ENCODE data around the gene UGDH.

The UGDH gene

GRCh38 chr4:39495446-39496213, 31.6 kb downstream of the UGDH start:
- TF ChIP-seq EZH2phosphoT487 (IDR thresholded peaks at IDR 0.05; ENCODE audit: borderline replicate concordance) (no peak), CTCF (conservative IDR thresholded peaks at IDR 0.05; ENCODE audit: low read length) (no peak)
- Histone ChIP-seq H3K4me2 (ENCODE audit: low read depth, low read length, poor library complexity, severe bottlenecking) (no peak overlapping the region), H3K4me1 (ENCODE audit: insufficient read depth, low read length, poor library complexity, severe bottlenecking) (no peaks in the 10 kb centered on the region), H2AFZ (ENCODE audit: low read length) (no peak overlapping the region), H3K9me3 (ENCODE audit: insufficient read depth, low read depth, low read length) (no peaks in the 10 kb centered on the region), H3F3A (ENCODE audit: low read depth) (no peaks in the 10 kb centered on the region), H3K36me3 (ENCODE audit: insufficient read depth, low read length) (peaks cover 17% of the 10 kb centered on the region; the same call in 1 of the 2 replicates), H3K4me3 (ENCODE audit: low read length, poor library complexity, severe bottlenecking) (no peak overlapping the region), H3K9me2 (replicated peaks; ENCODE audit: low read depth, low read length) (no peaks in the 10 kb centered on the region), H4K20me1 (ENCODE audit: insufficient read depth, low read length, poor library complexity, severe bottlenecking) (no peaks in the 10 kb centered on the region), H3K9ac (ENCODE audit: low read depth, low read length, poor library complexity, severe bottlenecking) (no peak overlapping the region), H3K27me3 (ENCODE audit: insufficient read depth, low read length, poor library complexity, severe bottlenecking) (no peaks in the 10 kb centered on the region), H3K79me2 (ENCODE audit: insufficient read depth, low read length) (no peaks in the 10 kb centered on the region)

- Histone ChIP-seq H3K79me2 (ENCODE audit: insufficient read depth, low read length) (no peaks in the 10 kb centered on the region), H3K9ac (ENCODE audit: low read depth, low read length, poor library complexity, severe bottlenecking) (no peak overlapping the region), H3K4me1 (ENCODE audit: insufficient read depth, low read length, poor library complexity, severe bottlenecking) (no peaks in the 10 kb centered on the region), H3K4me3 (ENCODE audit: low read length, poor library complexity, severe bottlenecking) (no peak overlapping the region), H3K27me3 (ENCODE audit: insufficient read depth, low read length, poor library complexity, severe bottlenecking) (no peaks in the 10 kb centered on the region), H3K9me3 (ENCODE audit: insufficient read depth, low read depth, low read length) (no peaks in the 10 kb centered on the region), H3F3A (ENCODE audit: low read depth) (no peaks in the 10 kb centered on the region), H3K4me2 (ENCODE audit: low read depth, low read length, poor library complexity, severe bottlenecking) (no peak overlapping the region), H3K36me3 (ENCODE audit: insufficient read depth, low read length) (peaks cover 11% of the 10 kb centered on the region; the same call in 1 of the 2 replicates), H2AFZ (ENCODE audit: low read length) (no peak overlapping the region), H4K20me1 (ENCODE audit: insufficient read depth, low read length, poor library complexity, severe bottlenecking) (no peaks in the 10 kb centered on the region), H3K9me2 (replicated peaks; ENCODE audit: low read depth, low read length) (no peaks in the 10 kb centered on the region)
- no peak for TF ChIP-seq CTCF (conservative IDR thresholded peaks at IDR 0.05; ENCODE audit: low read length)
- no peak for TF ChIP-seq EZH2phosphoT487 (IDR thresholded peaks at IDR 0.05; ENCODE audit: borderline replicate concordance)
Measured at GRCh38 chr4:39494354-39494753, 32.9 kb downstream of the UGDH start.

- Histone ChIP-seq H3K4me1 (ENCODE audit: insufficient read depth, low read length, poor library complexity, severe bottlenecking) (no peaks in the 10 kb centered on the region), H3K79me2 (ENCODE audit: insufficient read depth, low read length) (no peaks in the 10 kb centered on the region), H3F3A (ENCODE audit: low read depth) (no peaks in the 10 kb centered on the region), H3K9me2 (replicated peaks; ENCODE audit: low read depth, low read length) (no peaks in the 10 kb centered on the region), H3K4me3 (ENCODE audit: low read length, poor library complexity, severe bottlenecking) (no peak overlapping the region), H3K36me3 (ENCODE audit: insufficient read depth, low read length) (no peaks in the 10 kb centered on the region), H4K20me1 (ENCODE audit: insufficient read depth, low read length, poor library complexity, severe bottlenecking) (no peaks in the 10 kb centered on the region), H3K27me3 (ENCODE audit: insufficient read depth, low read length, poor library complexity, severe bottlenecking) (no peaks in the 10 kb centered on the region), H3K4me2 (ENCODE audit: low read depth, low read length, poor library complexity, severe bottlenecking) (no peak overlapping the region), H3K9ac (ENCODE audit: low read depth, low read length, poor library complexity, severe bottlenecking) (no peak overlapping the region), H2AFZ (ENCODE audit: low read length) (no peak overlapping the region), H3K9me3 (ENCODE audit: insufficient read depth, low read depth, low read length) (no peaks in the 10 kb centered on the region)
- TF ChIP-seq CTCF (conservative IDR thresholded peaks at IDR 0.05; ENCODE audit: low read length) (no peak), EZH2phosphoT487 (IDR thresholded peaks at IDR 0.05; ENCODE audit: borderline replicate concordance) (no peak)
Measured at GRCh38 chr4:39490322-39490721, 36.9 kb downstream of the UGDH start.
